ACC112 (cell line): ENCODE results near the gene NALF2.
A peak's percentile ranks its signal among the peaks of the same experiment; 100 is the strongest.

Experiments
- H2AFZ ChIP-seq: fragments of 200-600 bp; sonication (generic); one replicate; pipeline ENCODE4 v1.6.0; 2017; ENCODE audit warnings: antibody characterized with exemption, low read length; ENCODE audit not compliant: unreplicated experiment
- H3K27ac ChIP-seq: fragments of 200-600 bp; sonication (generic); 2 replicates; pipeline ENCODE4 v1.5.1; 2014; ENCODE audit warnings: low read depth, mild to moderate bottlenecking, antibody characterized with exemption, low read length, moderate library complexity
- H3K27me3 ChIP-seq: fragments of 200-600 bp; sonication (generic); 2 replicates; pipeline ENCODE4 v1.6.1; 2014; ENCODE audit warnings: mild to moderate bottlenecking, antibody characterized with exemption, low read length, moderate library complexity, mixed read lengths; ENCODE audit not compliant: insufficient read depth
- H3K36me3 ChIP-seq: fragments of 200-600 bp; sonication (generic); 2 replicates; pipeline ENCODE4 v1.6.1; 2016; ENCODE audit warnings: mild to moderate bottlenecking, antibody characterized with exemption, low read length, moderate library complexity, mixed read lengths; ENCODE audit not compliant: insufficient read depth
- H3K4me1 ChIP-seq: fragments of 200-600 bp; sonication (generic); one replicate; pipeline ENCODE4 v1.6.1; 2016; ENCODE audit warnings: low read length, mixed read lengths; ENCODE audit not compliant: insufficient read depth, unreplicated experiment, control insufficient read depth
- H3K4me3 ChIP-seq: fragments of 200-600 bp; sonication (generic); 2 replicates; pipeline ENCODE4 v1.5.1; 2014; ENCODE audit warnings: mild to moderate bottlenecking, low read depth, low read length
- H3K79me2 ChIP-seq: fragments of 200-600 bp; sonication (generic); one replicate; pipeline ENCODE4 v1.6.0; 2016; ENCODE audit warnings: low read length; ENCODE audit not compliant: control insufficient read depth, unreplicated experiment, insufficient read depth

NALF2 gene

GRCh38 chrX:69524781-69525363 is 20.7 kb downstream of the NALF2 start:
- H3K36me3 ChIP-seq: no peaks in the 10 kb centered on the region
- no peak overlapping the region for H2AFZ ChIP-seq
- H3K27ac ChIP-seq: no peak overlapping the region
- H3K4me1 ChIP-seq: no peaks in the 10 kb centered on the region
- no peak overlapping the region for H3K4me3 ChIP-seq
- H3K79me2 ChIP-seq: no peaks in the 10 kb centered on the region
- no peaks in the 10 kb centered on the region for H3K27me3 ChIP-seq

GRCh38 chrX:69530306-69530705 is 26.2 kb downstream of the NALF2 start:
- H3K27me3 ChIP-seq: no peaks in the 10 kb centered on the region
- H3K4me3 ChIP-seq: no peak overlapping the region
- no peaks in the 10 kb centered on the region for H3K4me1 ChIP-seq
- H3K36me3 ChIP-seq: no peaks in the 10 kb centered on the region
- H3K27ac ChIP-seq: no peak overlapping the region
- no peaks in the 10 kb centered on the region for H3K79me2 ChIP-seq
- no peak overlapping the region for H2AFZ ChIP-seq

- Histone ChIP-seq H3K79me2 (no peaks in the 10 kb centered on the region), H2AFZ (no peak overlapping the region), H3K4me3 (no peak overlapping the region), H3K4me1 (no peaks in the 10 kb centered on the region), H3K36me3 (no peaks in the 10 kb centered on the region), H3K27ac (no peak overlapping the region), H3K27me3 (no peaks in the 10 kb centered on the region)
These were observed 27.1 kb downstream of the NALF2 start for GRCh38 chrX:69531031-69531755.

GRCh38 chrX:69535661-69536060 is 31.5 kb downstream of the NALF2 start:
- no peaks in the 10 kb centered on the region for H3K4me1 ChIP-seq
- H3K79me2 ChIP-seq: no peaks in the 10 kb centered on the region
- H3K27ac ChIP-seq: no peak overlapping the region
- H2AFZ ChIP-seq: no peak overlapping the region
- H3K27me3 ChIP-seq: no peaks in the 10 kb centered on the region
- H3K36me3 ChIP-seq: no peaks in the 10 kb centered on the region
- no peak overlapping the region for H3K4me3 ChIP-seq

- Histone ChIP-seq H3K36me3 (no peaks in the 10 kb centered on the region), H3K4me1 (no peaks in the 10 kb centered on the region), H2AFZ (peak overlapping the region; percentile 50), H3K27ac (no peak overlapping the region), H3K27me3 (no peaks in the 10 kb centered on the region), H3K79me2 (no peaks in the 10 kb centered on the region), H3K4me3 (peak overlapping the region; percentile 71)
These were observed 34.3 kb downstream of the NALF2 start for GRCh38 chrX:69538321-69538876.

- no peak overlapping the region for H3K27ac ChIP-seq
- H3K4me1 ChIP-seq: no peaks in the 10 kb centered on the region
- no peak overlapping the region for H2AFZ ChIP-seq
- H3K79me2 ChIP-seq: no peaks in the 10 kb centered on the region
- no peaks in the 10 kb centered on the region for H3K27me3 ChIP-seq
- no peaks in the 10 kb centered on the region for H3K36me3 ChIP-seq
- no peak overlapping the region for H3K4me3 ChIP-seq
These were observed 35.3 kb downstream of the NALF2 start for GRCh38 chrX:69539437-69539836.

GRCh38 chrX:69541956-69542355 is 37.8 kb downstream of the NALF2 start:
- Histone ChIP-seq H3K36me3 (no peaks in the 10 kb centered on the region), H3K79me2 (no peaks in the 10 kb centered on the region)

GRCh38 chrX:69543572-69543971 is 39.4 kb downstream of the NALF2 start:
- no peak overlapping the region for H3K4me3 ChIP-seq
- no peaks in the 10 kb centered on the region for H3K4me1 ChIP-seq
- H3K79me2 ChIP-seq: no peaks in the 10 kb centered on the region
- H2AFZ ChIP-seq: no peak overlapping the region
- H3K27me3 ChIP-seq: no peaks in the 10 kb centered on the region
- no peak overlapping the region for H3K27ac ChIP-seq
- H3K36me3 ChIP-seq: no peaks in the 10 kb centered on the region

More at GRCh38 chrX:69541956-69542355, 37.8 kb downstream of the NALF2 start:
- Histone ChIP-seq H3K27me3 (no peaks in the 10 kb centered on the region), H3K27ac (no peak overlapping the region), H2AFZ (no peak overlapping the region), H3K4me3 (no peak overlapping the region), H3K4me1 (no peaks in the 10 kb centered on the region)

- H3K27me3 ChIP-seq: no peaks in the 10 kb centered on the region
- H3K36me3 ChIP-seq: no peaks in the 10 kb centered on the region
- no peaks in the 10 kb centered on the region for H3K4me1 ChIP-seq
- H2AFZ ChIP-seq: no peak overlapping the region
- H3K4me3 ChIP-seq: no peak overlapping the region
- H3K79me2 ChIP-seq: no peaks in the 10 kb centered on the region
- no peak overlapping the region for H3K27ac ChIP-seq
These were observed 42.3 kb downstream of the NALF2 start for GRCh38 chrX:69546417-69546816.

GRCh38 chrX:69546978-69547377 is 42.9 kb downstream of the NALF2 start:
- no peaks in the 10 kb centered on the region for H3K79me2 ChIP-seq
- no peak overlapping the region for H2AFZ ChIP-seq
- H3K4me1 ChIP-seq: no peaks in the 10 kb centered on the region
- H3K4me3 ChIP-seq: no peak overlapping the region
- no peaks in the 10 kb centered on the region for H3K27me3 ChIP-seq
- no peaks in the 10 kb centered on the region for H3K36me3 ChIP-seq
- no peak overlapping the region for H3K27ac ChIP-seq

- Histone ChIP-seq H3K36me3 (no peaks in the 10 kb centered on the region), H3K4me3 (no peak overlapping the region), H3K27me3 (no peaks in the 10 kb centered on the region), H3K4me1 (no peaks in the 10 kb centered on the region), H2AFZ (no peak overlapping the region), H3K27ac (no peak overlapping the region), H3K79me2 (no peaks in the 10 kb centered on the region)
These were observed 47.4 kb downstream of the NALF2 start for GRCh38 chrX:69551421-69552009.
